ENCODE results near the gene IRX5.

The IRX5 gene

GRCh38 chr16:54931120-54932014 is 702 bp downstream of the IRX5 start:
- no peak for DNase-seq

GRCh38 chr16:54932021-54932660 is 1.5 kb downstream of the IRX5 start:
- no peak for DNase-seq

- no peak for DNase-seq
Observed at GRCh38 chr16:54932737-54933254, 2.1 kb downstream of the IRX5 start.

GRCh38 chr16:54933281-54934011 is 2.8 kb downstream of the IRX5 start:
- no peak for DNase-seq

GRCh38 chr16:54934481-54935265 is 4.0 kb downstream of the IRX5 start:
- no peak for DNase-seq

- no peak for DNase-seq
Observed at GRCh38 chr16:54935266-54935968, 4.8 kb downstream of the IRX5 start.

GRCh38 chr16:54936201-54936978 is 5.7 kb downstream of the IRX5 start:
- no peak for DNase-seq

- no peak for DNase-seq
Observed at GRCh38 chr16:54936979-54937670, 6.5 kb downstream of the IRX5 start.

- DNase-seq: no peak
Observed at GRCh38 chr16:54937671-54938211, 7.1 kb downstream of the IRX5 start.

- DNase-seq: no peak
Observed at GRCh38 chr16:54938212-54939028, 7.8 kb downstream of the IRX5 start.

GRCh38 chr16:54939029-54939346 is 8.3 kb downstream of the IRX5 start:
- DNase-seq: no peak

GRCh38 chr16:54939510-54940278 is 9.0 kb downstream of the IRX5 start:
- no peak for DNase-seq

- DNase-seq: no peak
Observed at GRCh38 chr16:54940279-54940604, 9.6 kb downstream of the IRX5 start.

- DNase-seq: no peak
Observed at GRCh38 chr16:54942353-54942943, 11.8 kb downstream of the IRX5 start.

- no peak for DNase-seq
Observed at GRCh38 chr16:54944002-54944401, 13.3 kb downstream of the IRX5 start.

GRCh38 chr16:54945063-54945462 is 14.4 kb downstream of the IRX5 start:
- DNase-seq: no peak

GRCh38 chr16:54946909-54947308 is 16.2 kb downstream of the IRX5 start:
- no peak for DNase-seq

GRCh38 chr16:54947616-54948015 is 17.0 kb downstream of the IRX5 start:
- DNase-seq: no peak

Data from CD4-positive, alpha-beta T cell treated with Interferon alpha-2 for 1 hour (primary cell).